ENCODE measurements around the gene VPS13C. TPM values are rescaled to one million over a fixed set of nuclear protein-coding genes. Genes with fewer than 3 reads are reported as not detected.

VPS13C gene
- total and polyA plus RNA-seq, 2 donors (not counting 3 experiments of a cell fraction or from before 2014, with no cell fraction given) = 10.8 to 60.3 TPM

DNA sequence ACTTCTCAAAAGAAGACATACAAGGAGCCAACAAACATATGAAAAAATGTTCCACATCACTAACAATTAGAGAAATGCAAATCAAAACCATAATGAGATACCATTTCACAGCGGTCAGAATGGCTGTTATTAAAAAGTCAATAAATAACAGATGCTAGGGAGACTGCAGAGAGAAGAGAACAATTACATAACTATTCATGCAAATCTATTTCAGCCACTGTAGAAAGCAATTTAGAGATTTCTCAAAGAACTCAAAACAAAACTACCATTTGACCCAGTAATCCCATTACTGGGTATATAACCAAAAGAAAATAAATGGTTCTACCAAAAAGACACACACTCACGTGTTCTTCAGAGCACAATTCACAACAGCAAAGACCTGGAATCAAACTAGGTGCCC, 116.3 kb downstream of the VPS13C start:
- Histone ChIP-seq H3K27me3 (ENCODE audit: control insufficient read depth in 2 of 2, insufficient read depth in 2 of 2, low read length in 2 of 2) (no peaks in the 10 kb centered on the region), H3K9me3 (replicated peaks; ENCODE audit: control insufficient read depth, insufficient read depth, low read length) (no peaks in the 10 kb centered on the region), H3K9ac (replicated peaks; ENCODE audit: extremely low read depth, insufficient read depth, low read length) (no peak overlapping the region), H3K27ac (ENCODE audit: insufficient read depth, low read depth, low read length) (no peak overlapping the region), H3K4me3 (replicated peaks in 1 of 3; ENCODE audit: insufficient read depth in 1 of 3, low read depth in 1 of 3, low read length in 3 of 3) (no peak overlapping the region), H3K79me2 (ENCODE audit: control insufficient read depth, insufficient read depth, low read length) (no peaks in the 10 kb centered on the region), H3K36me3 (ENCODE audit: control insufficient read depth in 2 of 2, extremely low read depth in 1 of 2, insufficient read depth in 2 of 2, low read length in 2 of 2) (peaks cover 2 to 5% of the 10 kb centered on the region in 2 experiments), H3K4me1 (ENCODE audit: control insufficient read depth, extremely low read depth, insufficient read depth, low read length) (no peaks in the 10 kb centered on the region), H2AFZ (ENCODE audit: low read depth, low read length) (no peak overlapping the region), H3K9me1 (replicated peaks; ENCODE audit: control insufficient read depth, extremely low read depth, insufficient read depth, low read length) (no peaks in the 10 kb centered on the region), H3K4me2 (ENCODE audit: insufficient read depth, low read length) (no peak overlapping the region), H4K20me1 (replicated peaks; ENCODE audit: control insufficient read depth, extremely low read depth, insufficient read depth, low read length) (no peaks in the 10 kb centered on the region)
- dilution Hi-C loops (cut with MboI; ENCODE audit: extremely low pct_ligation_motif_present, low sequenced_read_pairs) = no loop called here
- POLR2A ChIA-PET = no interaction called here
- TF ChIP-seq POLR2AphosphoS5 (IDR thresholded peaks at IDR 0.05; ENCODE audit: insufficient read depth, low read depth, low read length) (no peak), GATA2 (IDR thresholded peaks at IDR 0.05; ENCODE audit: insufficient read depth, insufficient read length, low read depth, low read length) (no peak), FOS (IDR thresholded peaks at IDR 0.05; ENCODE audit: borderline replicate concordance, insufficient read depth, low read length) (no peak), POLR2A (IDR thresholded peaks at IDR 0.05; ENCODE audit: low read depth, low read length) (no peak)
- TF ChIP-seq, protein P1, sequence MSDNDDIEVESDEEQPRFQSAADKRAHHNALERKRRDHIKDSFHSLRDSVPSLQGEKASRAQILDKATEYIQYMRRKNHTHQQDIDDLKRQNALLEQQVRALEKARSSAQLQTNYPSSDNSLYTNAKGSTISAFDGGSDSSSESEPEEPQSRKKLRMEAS (IDR thresholded peaks at IDR 0.05; ENCODE audit: insufficient read depth, insufficient read length) = no peak
- TF ChIP-seq, protein P2, sequence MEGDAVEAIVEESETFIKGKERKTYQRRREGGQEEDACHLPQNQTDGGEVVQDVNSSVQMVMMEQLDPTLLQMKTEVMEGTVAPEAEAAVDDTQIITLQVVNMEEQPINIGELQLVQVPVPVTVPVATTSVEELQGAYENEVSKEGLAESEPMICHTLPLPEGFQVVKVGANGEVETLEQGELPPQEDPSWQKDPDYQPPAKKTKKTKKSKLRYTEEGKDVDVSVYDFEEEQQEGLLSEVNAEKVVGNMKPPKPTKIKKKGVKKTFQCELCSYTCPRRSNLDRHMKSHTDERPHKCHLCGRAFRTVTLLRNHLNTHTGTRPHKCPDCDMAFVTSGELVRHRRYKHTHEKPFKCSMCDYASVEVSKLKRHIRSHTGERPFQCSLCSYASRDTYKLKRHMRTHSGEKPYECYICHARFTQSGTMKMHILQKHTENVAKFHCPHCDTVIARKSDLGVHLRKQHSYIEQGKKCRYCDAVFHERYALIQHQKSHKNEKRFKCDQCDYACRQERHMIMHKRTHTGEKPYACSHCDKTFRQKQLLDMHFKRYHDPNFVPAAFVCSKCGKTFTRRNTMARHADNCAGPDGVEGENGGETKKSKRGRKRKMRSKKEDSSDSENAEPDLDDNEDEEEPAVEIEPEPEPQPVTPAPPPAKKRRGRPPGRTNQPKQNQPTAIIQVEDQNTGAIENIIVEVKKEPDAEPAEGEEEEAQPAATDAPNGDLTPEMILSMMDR (IDR thresholded peaks at IDR 0.05; ENCODE audit: extremely low read depth in 1 of 2, insufficient read depth in 1 of 2, low read depth in 1 of 2, low read length in 2 of 2) = no peak
- CTCF ChIA-PET = no interaction called here
- intact Hi-C loops (cut with micrococcal nuclease) = no loop called here
- BruUV-seq (replicated peaks) = no TSS peak
- no peak for FAIRE-seq
- DNase-seq (ENCODE audit: low read depth, low spot score) = no peak

- H3K4me1 ChIP-seq (ENCODE audit: control insufficient read depth, extremely low read depth, insufficient read depth, low read length) = no peaks in the 10 kb centered on the region
- H3K9ac ChIP-seq (replicated peaks; ENCODE audit: extremely low read depth, insufficient read depth, low read length) = no peak overlapping the region
- FAIRE-seq = no peak
- no peak overlapping the region for H2AFZ ChIP-seq (ENCODE audit: low read depth, low read length)
- no TSS peak for BruUV-seq (replicated peaks)
- no peaks in the 10 kb centered on the region for H4K20me1 ChIP-seq (replicated peaks; ENCODE audit: control insufficient read depth, extremely low read depth, insufficient read depth, low read length)
- CTCF ChIA-PET = no interaction called here
- POLR2A ChIA-PET = no interaction called here
- DNase-seq (ENCODE audit: low read depth, low spot score) = no peak
- H3K4me3 ChIP-seq (replicated peaks in 1 of 3; ENCODE audit: insufficient read depth in 1 of 3, low read depth in 1 of 3, low read length in 3 of 3) = no peak overlapping the region
- H3K4me2 ChIP-seq (ENCODE audit: insufficient read depth, low read length) = no peak overlapping the region
- TF ChIP-seq JUN (IDR thresholded peaks at IDR 0.05; ENCODE audit: borderline replicate concordance, insufficient read depth, insufficient read length, low read depth) (no peak), GATA2 (IDR thresholded peaks at IDR 0.05; ENCODE audit: insufficient read depth, insufficient read length, low read depth, low read length) (no peak), POLR2A (IDR thresholded peaks at IDR 0.05; ENCODE audit: low read depth, low read length) (no peak), EZH2 (IDR thresholded peaks at IDR 0.05; ENCODE audit: borderline replicate concordance, low read depth, low read length, severe bottlenecking) (no peak), POLR2AphosphoS5 (IDR thresholded peaks at IDR 0.05; ENCODE audit: insufficient read depth, low read depth, low read length) (no peak), MYC (IDR thresholded peaks at IDR 0.05; ENCODE audit: low read depth, low read length) (no peak), FOS (IDR thresholded peaks at IDR 0.05; ENCODE audit: borderline replicate concordance, insufficient read depth, low read length) (no peak)
- TF ChIP-seq, protein P1 (IDR thresholded peaks at IDR 0.05; ENCODE audit: insufficient read depth, insufficient read length) = no peak
- TF ChIP-seq, protein P2 (IDR thresholded peaks at IDR 0.05; ENCODE audit: extremely low read depth in 1 of 2, insufficient read depth in 1 of 2, low read depth in 1 of 2, low read length in 2 of 2) = no peak
- peaks cover 0 to 2% of the 10 kb centered on the region in 2 experiments for H3K36me3 ChIP-seq (ENCODE audit: control insufficient read depth in 2 of 2, extremely low read depth in 1 of 2, insufficient read depth in 2 of 2, low read length in 2 of 2)
- H3K27ac ChIP-seq (ENCODE audit: insufficient read depth, low read depth, low read length) = no peak overlapping the region
- H3K9me3 ChIP-seq (replicated peaks; ENCODE audit: control insufficient read depth, insufficient read depth, low read length) = no peaks in the 10 kb centered on the region
- H3K9me1 ChIP-seq (replicated peaks; ENCODE audit: control insufficient read depth, extremely low read depth, insufficient read depth, low read length) = no peaks in the 10 kb centered on the region
- intact Hi-C loops (cut with micrococcal nuclease) = no loop called here
- dilution Hi-C loops (cut with MboI; ENCODE audit: extremely low pct_ligation_motif_present, low sequenced_read_pairs) = no loop called here
- H3K79me2 ChIP-seq (ENCODE audit: control insufficient read depth, insufficient read depth, low read length) = no peaks in the 10 kb centered on the region
- H3K27me3 ChIP-seq (ENCODE audit: control insufficient read depth in 2 of 2, insufficient read depth in 2 of 2, low read length in 2 of 2) = no peaks in the 10 kb centered on the region
Observed at GRCh38 chr15:61938249-61938648, 122.0 kb downstream of the VPS13C start.

Measured in endothelial cell of umbilical vein (primary cell).